ENCODE results near the gene KRTAP5-5. TPM values are rescaled to one million over a fixed set of nuclear protein-coding genes. Genes with fewer than 3 reads are reported as not detected.
"Not testable (repeated sequence)": the region's sequence is repeated elsewhere in the genome, so short reads cannot be mapped to it uniquely, and the experiment has no call there.

KRTAP5-5 gene
- total and polyA plus RNA-seq, 4 donors = not detected

- WGBS = 81% methylated on average over 5 of the region's 5 CpGs
- peaks cover 0 to 5% (median 0%) of the 10 kb centered on the region in 4 donors for H3K4me1 ChIP-seq (ENCODE audit: control insufficient read depth in 4 of 4, insufficient read depth in 4 of 4, low read length in 3 of 4)
Observed at GRCh38 chr11:1600626-1601025, 28.9 kb upstream of the KRTAP5-5 start.

GRCh38 chr11:1601663-1602062, 27.9 kb upstream of the KRTAP5-5 start:
- not testable (repeated sequence) for H3K4me3 ChIP-seq (ENCODE audit: low read depth in 1 of 3, low read length in 3 of 3); H3K4me1 ChIP-seq (ENCODE audit: control insufficient read depth in 4 of 4, insufficient read depth in 4 of 4, low read length in 3 of 4); H3K9me3 ChIP-seq (ENCODE audit: control insufficient read depth in 4 of 4, low read length in 3 of 4); H3K27me3 ChIP-seq (ENCODE audit: control insufficient read depth in 4 of 4, insufficient read depth in 4 of 4, low read length in 3 of 4); DNase-seq (ENCODE audit: low spot score); H3K9ac ChIP-seq (ENCODE audit: low read depth in 1 of 2, low read length in 2 of 2); H3K36me3 ChIP-seq (ENCODE audit: control insufficient read depth in 4 of 4, insufficient read depth in 3 of 4, low read depth in 1 of 4, low read length in 3 of 4); H3K27ac ChIP-seq (ENCODE audit: low read depth in 1 of 2, low read length in 2 of 2)
- 61% methylated on average over 3 of the region's 3 CpGs for WGBS

More at GRCh38 chr11:1600626-1601025, 28.9 kb upstream of the KRTAP5-5 start:
- Histone ChIP-seq H3K27me3 (ENCODE audit: control insufficient read depth in 4 of 4, insufficient read depth in 4 of 4, low read length in 3 of 4) (no peaks in the 10 kb centered on the region), H3K4me3 (ENCODE audit: low read depth in 1 of 3, low read length in 3 of 3) (no peak overlapping the region), H3K36me3 (ENCODE audit: control insufficient read depth in 4 of 4, insufficient read depth in 3 of 4, low read depth in 1 of 4, low read length in 3 of 4) (no peaks in the 10 kb centered on the region), H3K9ac (ENCODE audit: low read depth in 1 of 2, low read length in 2 of 2) (no peak overlapping the region), H3K27ac (ENCODE audit: low read depth in 1 of 2, low read length in 2 of 2) (no peak overlapping the region), H3K9me3 (ENCODE audit: control insufficient read depth in 4 of 4, low read length in 3 of 4) (no peaks in the 10 kb centered on the region)
- DNase-seq (ENCODE audit: low spot score) = no peak
- TF ChIP-seq RXRA (IDR thresholded peaks at IDR 0.05) = no peak
- no peak for TF ChIP-seq REST (IDR thresholded peaks at IDR 0.05)
- no peak for TF ChIP-seq TAF1 (conservative IDR thresholded peaks at IDR 0.05)
- TF ChIP-seq EGR1 (IDR thresholded peaks at IDR 0.05; ENCODE audit: low read depth in 2 of 2) = no peak
- no peak for TF ChIP-seq SP1 (IDR thresholded peaks at IDR 0.05)
- TF ChIP-seq HNF4A (conservative IDR thresholded peaks at IDR 0.05) = no peak
- TF ChIP-seq NR2F2 (IDR thresholded peaks at IDR 0.05) = no peak
- TF ChIP-seq MAX (IDR thresholded peaks at IDR 0.05) = no peak
- TF ChIP-seq FOXA1 (IDR thresholded peaks at IDR 0.05) = no peak
- no peak for TF ChIP-seq GABPA (IDR thresholded peaks at IDR 0.05 in 1 of 2, conservative IDR thresholded peaks at IDR 0.05 in 1 of 2)

- WGBS = 71% methylated on average over 1 of the region's 1 CpG
- H3K27me3 ChIP-seq (ENCODE audit: control insufficient read depth in 4 of 4, insufficient read depth in 4 of 4, low read length in 3 of 4) = peaks cover 0 to 4% (median 0%) of the 10 kb centered on the region in 4 donors
- TF ChIP-seq MAX (IDR thresholded peaks at IDR 0.05) = no peak
- TF ChIP-seq SP1 (IDR thresholded peaks at IDR 0.05) = no peak
- no peak for TF ChIP-seq FOXA1 (IDR thresholded peaks at IDR 0.05)
- no peak for TF ChIP-seq RXRA (IDR thresholded peaks at IDR 0.05)
- no peak for TF ChIP-seq HNF4G (IDR thresholded peaks at IDR 0.05)
- no peak for TF ChIP-seq EGR1 (IDR thresholded peaks at IDR 0.05; ENCODE audit: low read depth in 2 of 2)
- TF ChIP-seq, protein P1, sequence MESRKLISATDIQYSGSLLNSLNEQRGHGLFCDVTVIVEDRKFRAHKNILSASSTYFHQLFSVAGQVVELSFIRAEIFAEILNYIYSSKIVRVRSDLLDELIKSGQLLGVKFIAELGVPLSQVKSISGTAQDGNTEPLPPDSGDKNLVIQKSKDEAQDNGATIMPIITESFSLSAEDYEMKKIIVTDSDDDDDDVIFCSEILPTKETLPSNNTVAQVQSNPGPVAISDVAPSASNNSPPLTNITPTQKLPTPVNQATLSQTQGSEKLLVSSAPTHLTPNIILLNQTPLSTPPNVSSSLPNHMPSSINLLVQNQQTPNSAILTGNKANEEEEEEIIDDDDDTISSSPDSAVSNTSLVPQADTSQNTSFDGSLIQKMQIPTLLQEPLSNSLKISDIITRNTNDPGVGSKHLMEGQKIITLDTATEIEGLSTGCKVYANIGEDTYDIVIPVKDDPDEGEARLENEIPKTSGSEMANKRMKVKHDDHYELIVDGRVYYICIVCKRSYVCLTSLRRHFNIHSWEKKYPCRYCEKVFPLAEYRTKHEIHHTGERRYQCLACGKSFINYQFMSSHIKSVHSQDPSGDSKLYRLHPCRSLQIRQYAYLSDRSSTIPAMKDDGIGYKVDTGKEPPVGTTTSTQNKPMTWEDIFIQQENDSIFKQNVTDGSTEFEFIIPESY (IDR thresholded peaks at IDR 0.05) = no peak
- TF ChIP-seq, protein P2, sequence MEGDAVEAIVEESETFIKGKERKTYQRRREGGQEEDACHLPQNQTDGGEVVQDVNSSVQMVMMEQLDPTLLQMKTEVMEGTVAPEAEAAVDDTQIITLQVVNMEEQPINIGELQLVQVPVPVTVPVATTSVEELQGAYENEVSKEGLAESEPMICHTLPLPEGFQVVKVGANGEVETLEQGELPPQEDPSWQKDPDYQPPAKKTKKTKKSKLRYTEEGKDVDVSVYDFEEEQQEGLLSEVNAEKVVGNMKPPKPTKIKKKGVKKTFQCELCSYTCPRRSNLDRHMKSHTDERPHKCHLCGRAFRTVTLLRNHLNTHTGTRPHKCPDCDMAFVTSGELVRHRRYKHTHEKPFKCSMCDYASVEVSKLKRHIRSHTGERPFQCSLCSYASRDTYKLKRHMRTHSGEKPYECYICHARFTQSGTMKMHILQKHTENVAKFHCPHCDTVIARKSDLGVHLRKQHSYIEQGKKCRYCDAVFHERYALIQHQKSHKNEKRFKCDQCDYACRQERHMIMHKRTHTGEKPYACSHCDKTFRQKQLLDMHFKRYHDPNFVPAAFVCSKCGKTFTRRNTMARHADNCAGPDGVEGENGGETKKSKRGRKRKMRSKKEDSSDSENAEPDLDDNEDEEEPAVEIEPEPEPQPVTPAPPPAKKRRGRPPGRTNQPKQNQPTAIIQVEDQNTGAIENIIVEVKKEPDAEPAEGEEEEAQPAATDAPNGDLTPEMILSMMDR (IDR thresholded peaks at IDR 0.05; ENCODE audit: low read depth, low read length, missing input control) = no peak
- TF ChIP-seq FOXA2 (IDR thresholded peaks at IDR 0.05) = no peak
- TF ChIP-seq HNF4A (conservative IDR thresholded peaks at IDR 0.05) = no peak
- TF ChIP-seq GABPA (IDR thresholded peaks at IDR 0.05 in 1 of 2, conservative IDR thresholded peaks at IDR 0.05 in 1 of 2) = no peak
- TF ChIP-seq REST (IDR thresholded peaks at IDR 0.05) = no peak
- TF ChIP-seq YY1 (IDR thresholded peaks at IDR 0.05) = no peak
- TF ChIP-seq NR2F2 (IDR thresholded peaks at IDR 0.05) = no peak
- TF ChIP-seq TAF1 (conservative IDR thresholded peaks at IDR 0.05) = no peak
- TF ChIP-seq RAD21 (IDR thresholded peaks at IDR 0.05) = no peak
Observed at GRCh38 chr11:1603629-1604028, 25.9 kb upstream of the KRTAP5-5 start.

More at GRCh38 chr11:1603629-1604028, 25.9 kb upstream of the KRTAP5-5 start:
- H3K9me3 ChIP-seq (ENCODE audit: control insufficient read depth in 4 of 4, low read length in 3 of 4) = no peaks in the 10 kb centered on the region
- no peak overlapping the region for H3K27ac ChIP-seq (ENCODE audit: low read depth in 1 of 2, low read length in 2 of 2)
- H3K9ac ChIP-seq (ENCODE audit: low read depth in 1 of 2, low read length in 2 of 2) = no peak overlapping the region
- H3K4me3 ChIP-seq (ENCODE audit: low read depth in 1 of 3, low read length in 3 of 3) = no peak overlapping the region
- H3K36me3 ChIP-seq (ENCODE audit: control insufficient read depth in 4 of 4, insufficient read depth in 3 of 4, low read depth in 1 of 4, low read length in 3 of 4) = no peaks in the 10 kb centered on the region
- peaks cover 0 to 3% (median 0%) of the 10 kb centered on the region in 4 donors for H3K4me1 ChIP-seq (ENCODE audit: control insufficient read depth in 4 of 4, insufficient read depth in 4 of 4, low read length in 3 of 4)
- no peak for DNase-seq (ENCODE audit: low spot score)
